SK-N-SH (cell line): ENCODE measurements around the gene PANK4. TPM values are rescaled to one million over a fixed set of nuclear protein-coding genes. Genes with fewer than 3 reads are reported as not detected.

ENCODE experiments used
- CTCF ChIA-PET: fragments of 300-600, 350-600 bp; formaldehyde crosslinking; extraction: SDS; loops from one replicate; lab custom pipeline; 2021; lab: Yijun Ruan, JAX
- POLR2A ChIA-PET: fragments of 350-600 bp; sonication (Branson Sonifier 250); formaldehyde crosslinking; extraction: SDS; loops from one replicate; lab custom pipeline; 2020; ENCODE audit warnings: antibody characterized with exemption, inconsistent platforms; lab: Yijun Ruan, JAX
- DNase-seq: peaks from one replicate; pipeline ENCODE4 v3.0.0; 2012
- H2AFZ ChIP-seq: fragments of 200-600 bp; sonication (generic); 2 replicates; pipeline ENCODE4 v1.8.1; 2016; ENCODE audit warnings: antibody characterized with exemption, mild to moderate bottlenecking, low read depth
- H3F3A ChIP-seq: fragments of 200-600 bp; sonication (generic); replicated peaks from 2 replicates; pipeline ENCODE3; 2016; ENCODE audit warnings: antibody characterized with exemption, mild to moderate bottlenecking; ENCODE audit not compliant: insufficient read depth
- H3K27ac ChIP-seq, 2 experiments: fragments of 200-500 bp in 1 of 2; fragments of 200-600 bp in 1 of 2; sonication (Bioruptor generic) in 1 of 2; sonication (generic), shearing (Covaris generic) in 1 of 2; 2 replicates each; pipeline versions ENCODE4 v1.5.1 to v1.6.1; 2014 to 2016; ENCODE audit warnings: low read depth in 2 of 2, inconsistent platforms in 1 of 2, low read length in 1 of 2, mild to moderate bottlenecking in 1 of 2, mixed read lengths in 1 of 2
- H3K27me3 ChIP-seq: fragments of 200-600 bp; sonication (generic), shearing (Covaris generic); 2 replicates; pipeline ENCODE4 v1.6.1; 2016; ENCODE audit warnings: mixed run types; ENCODE audit not compliant: insufficient read depth
- H3K36me3 ChIP-seq, 2 experiments: fragments of 200-500 bp in 1 of 2; fragments of 200-600 bp in 1 of 2; sonication (Bioruptor generic) in 1 of 2; sonication (generic) in 1 of 2; replicated peaks in 1 of 2; 2 replicates each; pipeline versions ENCODE3 to v1.5.1; 2014 to 2016; ENCODE audit warnings: low read length in 1 of 2, mild to moderate bottlenecking in 1 of 2; ENCODE audit not compliant: insufficient read depth in 2 of 2, control insufficient read depth in 1 of 2
- H3K4me1 ChIP-seq, 2 experiments: fragments of 200-500 bp in 1 of 2; fragments of 200-600 bp in 1 of 2; sonication (Bioruptor generic) in 1 of 2; sonication (generic), shearing (Covaris generic) in 1 of 2; 2 replicates each; pipeline versions ENCODE4 v1.5.1 to v1.6.1; 2014 to 2016; ENCODE audit warnings: low read depth in 1 of 2, low read length in 1 of 2, mixed run types in 1 of 2; ENCODE audit not compliant: insufficient read depth in 2 of 2, control insufficient read depth in 1 of 2
- H3K4me2 ChIP-seq: fragments of 200-600 bp; sonication (generic), shearing (Covaris generic); 2 replicates; pipeline ENCODE4 v1.6.1; 2017; ENCODE audit warnings: mixed run types
- H3K4me3 ChIP-seq, 2 experiments: fragments of 200-500 bp in 1 of 2; fragments of 200-600 bp in 1 of 2; sonication (Bioruptor generic) in 1 of 2; sonication (generic), shearing (Covaris generic) in 1 of 2; 2 replicates each; pipeline versions ENCODE4 v1.5.1 to v1.8.1; 2014 to 2016; ENCODE audit warnings: low read depth in 2 of 2, inconsistent platforms in 1 of 2, low read length in 1 of 2, mild to moderate bottlenecking in 1 of 2, mixed read lengths in 1 of 2, moderate library complexity in 1 of 2
- H3K79me2 ChIP-seq: fragments of 200-600 bp; sonication (generic); 2 replicates; pipeline ENCODE4 v1.8.1; 2017; ENCODE audit warnings: mild to moderate bottlenecking; ENCODE audit not compliant: insufficient read depth
- H3K9ac ChIP-seq: fragments of 200-600 bp; sonication (generic); 2 replicates; pipeline ENCODE4 v1.6.1; 2017; ENCODE audit warnings: mixed run types
- H3K9me2 ChIP-seq: fragments of 200-600 bp; sonication (generic); 2 replicates; pipeline ENCODE4 v1.6.1; 2017; ENCODE audit warnings: mixed run types
- H3K9me3 ChIP-seq: fragments of 200-600 bp; sonication (generic); 2 replicates; pipeline ENCODE4 v1.6.1; 2017; ENCODE audit warnings: mixed run types, mild to moderate bottlenecking, moderate library complexity
- H4K20me1 ChIP-seq: fragments of 200-600 bp; sonication (generic); 2 replicates; pipeline ENCODE4 v1.6.1; 2017; ENCODE audit warnings: mild to moderate bottlenecking, mixed run types; ENCODE audit not compliant: insufficient read depth
- ELF1 ChIP-seq: IDR thresholded peaks from 2 replicates; pipeline ENCODE4 v1.4.0; 2012
- EP300 ChIP-seq, 2 experiments: IDR thresholded peaks; 2 replicates each; pipeline versions ENCODE4 v1.4.0 to v1.6.1; 2012; ENCODE audit warnings: borderline replicate concordance in 1 of 2, low read depth in 1 of 2, low read length in 1 of 2
- FOSL2 ChIP-seq: IDR thresholded peaks from 2 replicates; pipeline ENCODE4 v1.4.0; 2012; ENCODE audit warnings: low read depth, mild to moderate bottlenecking, moderate library complexity, borderline replicate concordance
- FOXJ3 ChIP-seq: sonication (generic); formaldehyde crosslinking; IDR thresholded peaks from 2 replicates; pipeline ENCODE4 v1.5.1; 2020; ENCODE audit warnings: mild to moderate bottlenecking, missing genetic modification reagents
- FOXM1 ChIP-seq: IDR thresholded peaks from 2 replicates; pipeline ENCODE4 v1.4.0; 2012; ENCODE audit warnings: low read depth, mild to moderate bottlenecking
- GATA2 ChIP-seq: sonication (generic); formaldehyde crosslinking; IDR thresholded peaks from 2 replicates; pipeline ENCODE4 v1.5.0; 2020; ENCODE audit warnings: mild to moderate bottlenecking, missing genetic modification reagents
- JUND ChIP-seq: IDR thresholded peaks from 2 replicates; pipeline ENCODE4 v1.4.0; 2012
- REST ChIP-seq: IDR thresholded peaks from 2 replicates; pipeline ENCODE4 v1.6.1; 2012; ENCODE audit warnings: mild to moderate bottlenecking, low read depth, low read length, moderate library complexity
- RXRA ChIP-seq: IDR thresholded peaks from 2 replicates; pipeline ENCODE4 v1.4.0; 2012; ENCODE audit warnings: low read depth, mild to moderate bottlenecking, borderline replicate concordance
- SIN3A ChIP-seq: IDR thresholded peaks from 2 replicates; pipeline ENCODE4 v1.6.1; 2012; ENCODE audit warnings: low read depth, mild to moderate bottlenecking, low read length, moderate library complexity, borderline replicate concordance
- SMC3 ChIP-seq: IDR thresholded peaks from 2 replicates; pipeline ENCODE4 v1.6.1; 2012; ENCODE audit warnings: low read depth, low read length, improper control_type of control experiment
- TAF1 ChIP-seq: IDR thresholded peaks from 2 replicates; pipeline ENCODE4 v1.6.1; 2012; ENCODE audit warnings: low read depth, mild to moderate bottlenecking, low read length, moderate library complexity, borderline replicate concordance
- TEAD4 ChIP-seq: IDR thresholded peaks from 2 replicates; pipeline ENCODE4 v1.4.0; 2012; ENCODE audit warnings: mild to moderate bottlenecking, borderline replicate concordance; ENCODE audit not compliant: insufficient read depth
- YY1 ChIP-seq: IDR thresholded peaks from 2 replicates; pipeline ENCODE4 v1.4.0; 2012; ENCODE audit warnings: low read depth, mild to moderate bottlenecking
- ZBTB33 ChIP-seq: IDR thresholded peaks from 2 replicates; pipeline ENCODE4 v1.4.0; 2012; ENCODE audit warnings: low read depth, borderline replicate concordance
- WGBS: methylation state at CpG from one replicate; pipeline ENCODE4 v1.1.6; 2017; ENCODE audit warnings: low lambda C conversion rate; 5-methylcytosine and 5-hydroxymethylcytosine counted together
- polyA plus RNA-seq, 3 experiments: library from polyadenylated mRNA; depleted of rRNA; stranded (reverse); fragments of >200 nt; gene quantifications; 2 replicates each; pipeline ENCODE4 v1.2.3, GENCODE V29; 2012
- TF ChIP-seq, protein P1 (sequence below): IDR thresholded peaks from 2 replicates; pipeline ENCODE4; 2012

The PANK4 gene
- polyA plus RNA-seq, 1 of the 3 experiments (the other 2 are of a cell fraction) = 16.6 TPM

DNA sequence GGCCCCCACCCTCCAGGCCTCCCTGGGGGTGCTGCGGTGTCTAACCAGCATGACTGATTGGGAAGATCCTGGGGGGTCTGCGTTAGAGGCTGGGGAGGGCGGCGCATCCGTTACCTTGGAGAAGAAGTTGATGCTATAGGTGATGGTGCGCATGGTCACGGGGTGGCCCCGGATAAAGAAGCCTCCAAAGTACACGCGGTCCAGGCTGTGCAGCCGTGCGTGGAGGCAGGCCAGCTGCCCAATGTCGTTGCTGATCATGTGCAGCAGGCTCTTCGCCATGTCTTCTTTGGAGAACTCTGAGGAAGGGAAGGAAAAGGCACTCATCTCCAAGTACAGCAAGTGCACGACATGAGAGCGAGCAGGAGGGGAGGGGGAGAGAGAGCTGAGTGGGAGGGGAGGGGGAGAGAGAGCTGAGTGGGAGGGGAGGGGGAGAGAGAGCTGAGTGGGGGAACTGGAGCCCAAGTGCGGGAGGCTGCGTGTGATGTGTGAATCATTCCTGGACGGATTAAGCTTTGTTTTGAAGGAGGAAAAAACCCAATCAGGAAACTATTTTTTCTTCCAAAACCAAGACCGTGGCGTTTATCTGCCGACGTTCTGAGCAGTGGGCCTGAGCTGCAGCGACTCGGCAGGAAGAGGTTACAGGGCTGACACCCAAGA is 7.2 kb downstream of the PANK4 start (continued):
- TF ChIP-seq YY1 = no peak
- no peak for TF ChIP-seq TEAD4
- no peak for TF ChIP-seq FOXM1

- Histone ChIP-seq H2AFZ (no peak overlapping the region), H3K36me3 (peaks cover 5 to 77% of the 10 kb centered on the region in 2 experiments), H3K27me3 (no peaks in the 10 kb centered on the region), H3K79me2 (peaks cover 15% of the 10 kb centered on the region), H3K4me1 (no peaks in the 10 kb centered on the region; a peak in 1 of 4 replicates), H3F3A (no peaks in the 10 kb centered on the region), H3K4me2 (no peak overlapping the region), H4K20me1 (peaks cover 14% of the 10 kb centered on the region), H3K9ac (no peak overlapping the region), H3K27ac (no peak overlapping the region), H3K9me2 (no peaks in the 10 kb centered on the region), H3K4me3 (no peak overlapping the region), H3K9me3 (no peaks in the 10 kb centered on the region)
- 96% methylated on average over 20 of the region's 26 CpGs for WGBS
- CTCF ChIA-PET = interaction anchor here (0.7 to 1.0 kb wide), 2 partner anchors 9 to 19 kb away, joined by 3 read pairs; no protein-coding TSS in a partner anchor
- no peak for DNase-seq
- TF ChIP-seq JUND = no peak
- TF ChIP-seq ELF1 = no peak
- TF ChIP-seq, protein P1, sequence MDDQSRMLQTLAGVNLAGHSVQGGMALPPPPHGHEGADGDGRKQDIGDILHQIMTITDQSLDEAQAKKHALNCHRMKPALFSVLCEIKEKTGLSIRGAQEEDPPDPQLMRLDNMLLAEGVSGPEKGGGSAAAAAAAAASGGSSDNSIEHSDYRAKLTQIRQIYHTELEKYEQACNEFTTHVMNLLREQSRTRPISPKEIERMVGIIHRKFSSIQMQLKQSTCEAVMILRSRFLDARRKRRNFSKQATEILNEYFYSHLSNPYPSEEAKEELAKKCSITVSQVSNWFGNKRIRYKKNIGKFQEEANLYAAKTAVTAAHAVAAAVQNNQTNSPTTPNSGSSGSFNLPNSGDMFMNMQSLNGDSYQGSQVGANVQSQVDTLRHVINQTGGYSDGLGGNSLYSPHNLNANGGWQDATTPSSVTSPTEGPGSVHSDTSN = no peak
- no peak for TF ChIP-seq SIN3A
- no peak for TF ChIP-seq ZBTB33
- no peak for TF ChIP-seq SMC3
- TF ChIP-seq EP300 (IDR thresholded peaks at IDR 0.05; ENCODE audit: borderline replicate concordance in 1 of 2, low read depth in 1 of 2, low read length in 1 of 2) = no peak
- no peak for TF ChIP-seq FOSL2
- TF ChIP-seq TAF1 = no peak
- no peak for TF ChIP-seq GATA2 (CRISPR knock-in tag)
- no peak for TF ChIP-seq REST
- TF ChIP-seq RXRA = no peak
- TF ChIP-seq FOXJ3 (CRISPR knock-in tag) = no peak
- POLR2A ChIA-PET = no interaction called here
These were observed 7.9 kb downstream of the PANK4 start for GRCh38 chr1:2518528-2518927.
